Endothelial cell (in vitro differentiated cells): ENCODE data around the gene OR4D11. TPM values are rescaled to one million over a fixed set of nuclear protein-coding genes. Genes with fewer than 3 reads are reported as not detected.
A peak's percentile ranks its signal among the peaks of the same experiment; 100 is the strongest.

Experiments
- DNase-seq: peaks from one replicate; pipeline ENCODE4 v3.0.0; 2021; ENCODE audit warnings: low spot score
- H3K27ac Mint-ChIP-seq: one replicate; pipeline ENCODE4 v1.8.0; 2021; ENCODE audit warnings: mixed read lengths, inconsistent platforms; ENCODE audit not compliant: unreplicated experiment
- H3K27me3 Mint-ChIP-seq: one replicate; pipeline ENCODE4 v1.8.0; 2021; ENCODE audit warnings: mild to moderate bottlenecking, moderate library complexity, mixed read lengths, inconsistent platforms; ENCODE audit not compliant: unreplicated experiment
- H3K36me3 Mint-ChIP-seq: one replicate; pipeline ENCODE4 v1.8.0; 2021; ENCODE audit warnings: mild to moderate bottlenecking, low read depth, mixed read lengths, inconsistent platforms; ENCODE audit not compliant: unreplicated experiment
- H3K4me1 Mint-ChIP-seq: one replicate; pipeline ENCODE4 v1.8.0; 2021; ENCODE audit warnings: mild to moderate bottlenecking, mixed read lengths, inconsistent platforms; ENCODE audit not compliant: unreplicated experiment
- H3K4me3 Mint-ChIP-seq: one replicate; pipeline ENCODE4 v1.8.0; 2021; ENCODE audit warnings: mild to moderate bottlenecking, mixed read lengths, inconsistent platforms; ENCODE audit not compliant: unreplicated experiment
- H3K9me3 Mint-ChIP-seq: one replicate; pipeline ENCODE4 v1.8.0; 2021; ENCODE audit warnings: mixed read lengths, inconsistent platforms; ENCODE audit not compliant: unreplicated experiment
- CTCF ChIP-seq: fragments of 200-600 bp; sonication (generic); IDR thresholded peaks from one replicate; pipeline ENCODE4 v1.5.0; 2021; ENCODE audit warnings: antibody characterized with exemption; ENCODE audit not compliant: unreplicated experiment
- total RNA-seq: library from RNA; stranded (reverse); fragmentation: NEBNext Ultra II Directional; extraction: Animal tissue kit (Norgen Biotek cat#: 25700); gene quantifications from one replicate; pipeline ENCODE4 v1.2.1, GENCODE V29; 2021; ENCODE audit not compliant: unreplicated experiment

The OR4D11 gene
- total RNA-seq, 1 donor from 2014 or later = not detected

- no peak for TF ChIP-seq CTCF
- DNase-seq = no peak
- peaks cover 38% of the 10 kb centered on the region for H3K4me1 Mint-ChIP-seq
- peaks cover 8% of the 10 kb centered on the region for H3K36me3 Mint-ChIP-seq
- peak overlapping the region; percentile 18 for H3K4me3 Mint-ChIP-seq
- peaks cover 27% of the 10 kb centered on the region for H3K27me3 Mint-ChIP-seq
- H3K27ac Mint-ChIP-seq = no peak overlapping the region
- no peaks in the 10 kb centered on the region for H3K9me3 Mint-ChIP-seq
Measured at GRCh38 chr11:59552844-59553243, 49.5 kb downstream of the OR4D11 start.

GRCh38 chr11:59553323-59553722 is 49.9 kb downstream of the OR4D11 start:
- H3K9me3 Mint-ChIP-seq = no peaks in the 10 kb centered on the region
- no peak for TF ChIP-seq CTCF
- H3K27ac Mint-ChIP-seq = no peak overlapping the region
- H3K4me3 Mint-ChIP-seq = no peak overlapping the region
- peaks cover 8% of the 10 kb centered on the region for H3K36me3 Mint-ChIP-seq
- H3K27me3 Mint-ChIP-seq = peaks cover 28% of the 10 kb centered on the region
- no peak for DNase-seq
- H3K4me1 Mint-ChIP-seq = peaks cover 33% of the 10 kb centered on the region

Other genes with a start within 250 kb of the OR4D11 start
- not detected for gene OR5AN1, start 144.7 kb upstream of the OR4D11 start, total RNA-seq
- gene OR5A2, start 77.2 kb upstream of the OR4D11 start, total RNA-seq = not detected
- gene OR5A1, start 67.1 kb upstream of the OR4D11 start, total RNA-seq = not detected
- gene OR4D6, start 46.6 kb upstream of the OR4D11 start, total RNA-seq = not detected
- gene OR4D10, start 30.3 kb upstream of the OR4D11 start, total RNA-seq = not detected
- gene OR4D9, start 8.0 kb downstream of the OR4D11 start, total RNA-seq = not detected
- 39.5 TPM for gene OSBP, start 112.2 kb downstream of the OR4D11 start, total RNA-seq
- 36.1 TPM for gene PATL1, start 165.5 kb downstream of the OR4D11 start, total RNA-seq
- gene OR10V1, start 210.3 kb downstream of the OR4D11 start, total RNA-seq = not detected